GM12891 (cell line): ENCODE measurements around the gene SLCO2A1.

ENCODE experiments used
- DNase-seq: peaks from one replicate; pipeline ENCODE4 v3.0.0; 2011; ENCODE audit warnings: low spot score; ENCODE audit not compliant: insufficient read length
- FAIRE-seq: peaks from 2 replicates; lab custom pipeline; 2011; peaks lifted over from hg19 to GRCh38; lab: Jason Lieb, UNC
- PAX5 ChIP-seq: IDR thresholded peaks from 2 replicates; pipeline ENCODE4 v1.6.1; 2011; ENCODE audit warnings: low read length, moderate library complexity, mild to moderate bottlenecking; ENCODE audit not compliant: insufficient read depth, severe bottlenecking
- POLR2A ChIP-seq: IDR thresholded peaks from 2 replicates; pipeline ENCODE4 v1.6.1; 2011; ENCODE audit warnings: low read depth, low read length, control low read depth
- POLR2AphosphoS5 ChIP-seq: IDR thresholded peaks from 2 replicates; pipeline ENCODE4 v1.6.1; 2011; ENCODE audit warnings: low read depth, low read length, control low read depth
- POU2F2 ChIP-seq: IDR thresholded peaks from 2 replicates; pipeline ENCODE4 v1.6.1; 2011; ENCODE audit warnings: low read depth, mild to moderate bottlenecking, control low read depth, low read length, moderate library complexity
- SPI1 ChIP-seq: IDR thresholded peaks from 2 replicates; pipeline ENCODE4 v1.6.1; 2011; ENCODE audit warnings: low read depth, low read length, control low read depth
- TAF1 ChIP-seq: IDR thresholded peaks from 2 replicates; pipeline ENCODE4 v1.6.1; 2011; ENCODE audit warnings: low read depth, low read length, control low read depth

SLCO2A1 gene

DNA sequence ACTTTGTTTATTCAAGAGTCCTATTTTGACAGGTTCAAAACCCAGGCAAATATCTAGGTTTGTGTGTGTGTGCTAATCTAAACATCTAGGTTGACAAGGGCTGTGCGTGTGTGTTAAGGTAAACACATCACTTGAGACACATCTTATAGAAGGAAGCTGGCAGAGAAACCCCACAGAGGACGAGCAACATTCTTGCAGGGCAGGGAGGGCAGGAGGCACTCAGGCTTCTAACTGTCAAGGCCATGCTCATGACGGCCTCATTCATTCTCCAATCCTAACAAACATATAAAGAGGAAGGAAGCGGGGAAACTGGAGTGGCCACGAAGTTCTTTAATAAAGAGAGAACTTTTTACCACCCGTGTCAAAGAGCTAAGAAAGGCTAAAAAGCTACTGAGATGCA lies 43.4 kb downstream of the SLCO2A1 start:
- FAIRE-seq (no peak), DNase-seq (no peak)
- TF ChIP-seq POU2F2 (no peak), POLR2AphosphoS5 (no peak), SPI1 (no peak), PAX5 (no peak), TAF1 (no peak), POLR2A (no peak)

DNA sequence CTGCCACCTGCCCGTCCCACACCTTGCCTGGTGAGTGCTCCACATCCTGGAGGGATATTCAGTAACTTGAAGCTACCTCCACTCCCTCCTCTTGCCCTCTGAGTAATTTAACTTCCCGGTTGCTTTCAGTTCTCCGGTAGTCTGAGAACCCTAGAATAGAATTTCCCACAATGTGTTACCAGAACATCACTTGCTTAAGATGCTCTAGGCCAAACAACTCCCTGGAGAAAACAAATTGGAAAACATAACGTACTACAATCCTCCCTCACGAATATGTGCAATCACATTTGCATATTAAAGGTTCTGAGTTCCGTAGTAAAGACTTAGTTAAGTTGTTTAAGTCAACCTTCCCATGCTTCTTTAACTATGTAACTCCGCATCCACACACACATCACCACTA lies 44.8 kb downstream of the SLCO2A1 start:
- no peak for DNase-seq
- TF ChIP-seq POLR2A (no peak), PAX5 (no peak), POLR2AphosphoS5 (no peak), POU2F2 (no peak), SPI1 (no peak), TAF1 (no peak)
- no peak for FAIRE-seq

DNA sequence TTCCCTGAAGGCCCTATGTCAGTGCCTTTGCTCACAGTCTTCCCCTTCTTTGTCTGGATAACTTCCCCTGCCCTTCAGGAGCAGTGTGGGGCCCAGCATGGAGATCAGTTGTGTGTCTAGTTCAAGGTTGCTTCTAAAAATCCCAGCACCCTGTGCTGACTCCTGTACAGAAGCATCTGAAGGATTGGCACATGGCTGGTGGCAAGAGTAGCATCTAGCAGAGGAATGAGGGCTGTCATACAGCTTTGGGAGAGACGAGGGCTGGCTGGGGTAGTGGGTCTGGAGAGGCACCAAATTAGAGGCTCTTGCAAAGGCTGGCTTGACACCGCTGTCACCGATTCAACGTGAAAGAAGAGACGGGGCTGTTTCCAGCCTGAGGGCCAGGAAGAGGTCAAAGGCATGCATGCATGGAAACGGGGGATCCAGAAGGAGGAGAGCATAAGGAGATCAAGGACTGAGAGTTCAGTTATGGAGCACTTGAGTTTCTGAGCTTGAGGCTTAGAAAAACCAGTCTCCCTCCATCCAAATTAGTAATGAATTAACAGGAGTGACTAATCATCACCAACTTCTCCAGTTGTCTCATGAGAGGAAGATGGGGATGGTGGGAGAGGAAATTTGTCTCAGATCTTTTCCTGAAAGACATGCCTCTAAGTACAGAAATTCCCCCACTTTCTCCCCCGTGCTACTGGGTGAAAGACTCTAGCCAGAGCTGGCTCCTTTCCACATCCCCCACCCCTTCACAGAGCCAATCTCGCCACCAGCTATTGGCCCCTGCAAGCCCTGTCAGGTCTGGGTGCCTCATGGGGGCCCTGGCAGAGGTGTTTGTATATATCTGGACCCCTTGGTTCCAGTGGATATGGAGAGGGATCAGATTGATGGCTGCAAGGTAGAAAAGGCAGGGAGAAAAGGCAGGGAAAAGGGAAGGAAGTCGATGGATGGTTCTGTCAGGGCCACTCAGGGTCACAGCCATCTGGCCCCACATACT lies 45.9 kb downstream of the SLCO2A1 start:
- FAIRE-seq: no peak
- no peak for TF ChIP-seq PAX5
- DNase-seq: no peak

DNA sequence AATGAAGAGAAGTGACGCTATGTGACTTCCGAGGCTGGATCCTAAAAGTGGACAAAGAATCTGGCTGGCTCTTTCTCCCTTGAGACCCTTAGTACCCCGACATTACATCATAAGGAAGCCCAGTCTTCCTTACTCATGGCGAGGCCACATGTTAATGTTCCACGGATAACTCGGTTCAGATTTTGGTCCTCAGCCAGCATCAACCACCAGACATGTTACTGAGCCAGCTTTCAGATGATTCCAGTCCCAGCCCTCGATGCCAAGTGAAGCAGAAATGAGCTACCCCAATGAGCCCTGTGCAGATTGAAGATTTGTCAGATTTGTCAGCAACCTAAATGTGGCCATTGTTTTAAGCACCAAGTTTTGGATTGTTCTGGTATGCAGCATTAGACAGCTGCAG lies 46.6 kb downstream of the SLCO2A1 start:
- DNase-seq (no peak), FAIRE-seq (no peak)
- TF ChIP-seq POLR2AphosphoS5 (no peak), POLR2A (no peak), SPI1 (no peak), POU2F2 (no peak), PAX5 (no peak), TAF1 (no peak)

DNA sequence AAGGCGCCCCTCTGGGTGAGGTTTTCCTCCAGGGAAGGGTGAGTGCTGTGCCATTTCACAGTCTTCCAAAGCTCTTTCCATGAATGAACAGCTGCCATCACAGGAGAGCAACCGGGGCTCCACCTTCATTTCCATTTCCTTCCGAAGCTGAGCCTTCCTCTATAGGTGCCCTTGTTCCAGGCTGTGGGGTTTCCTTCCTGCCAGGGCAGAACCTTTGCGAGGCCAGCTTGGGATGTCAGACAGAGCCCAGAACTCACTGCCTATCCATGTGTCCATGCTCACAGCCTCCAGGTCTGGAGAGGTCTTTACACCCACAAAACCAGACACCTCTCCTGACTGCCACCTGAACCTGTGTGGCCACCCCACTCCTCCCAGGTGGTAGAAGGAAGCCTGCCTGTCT lies 49.2 kb downstream of the SLCO2A1 start:
- no peak for FAIRE-seq
- TF ChIP-seq TAF1 (no peak), POU2F2 (no peak), PAX5 (no peak), POLR2AphosphoS5 (no peak), SPI1 (no peak), POLR2A (no peak)
- DNase-seq: no peak

DNA sequence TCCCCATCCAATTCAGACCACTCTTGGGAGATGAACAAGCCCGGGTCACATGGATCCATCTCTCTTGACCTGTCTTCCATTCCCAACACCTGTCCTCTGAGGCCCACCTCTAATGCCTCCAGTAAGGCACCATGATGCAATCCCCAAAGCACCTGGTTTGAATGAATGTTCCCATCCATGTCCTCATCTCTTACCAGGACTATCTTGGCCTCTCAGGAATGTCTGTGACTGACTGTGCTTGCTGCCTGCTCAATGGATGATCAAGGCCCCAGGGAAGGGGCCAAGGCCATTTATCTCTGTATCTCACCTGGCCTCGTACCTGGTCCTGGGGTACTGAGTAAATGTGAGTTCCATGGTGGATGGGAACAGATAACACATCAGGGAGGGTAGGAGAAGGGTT lies 49.7 kb downstream of the SLCO2A1 start:
- DNase-seq (no peak), FAIRE-seq (no peak)

DNA sequence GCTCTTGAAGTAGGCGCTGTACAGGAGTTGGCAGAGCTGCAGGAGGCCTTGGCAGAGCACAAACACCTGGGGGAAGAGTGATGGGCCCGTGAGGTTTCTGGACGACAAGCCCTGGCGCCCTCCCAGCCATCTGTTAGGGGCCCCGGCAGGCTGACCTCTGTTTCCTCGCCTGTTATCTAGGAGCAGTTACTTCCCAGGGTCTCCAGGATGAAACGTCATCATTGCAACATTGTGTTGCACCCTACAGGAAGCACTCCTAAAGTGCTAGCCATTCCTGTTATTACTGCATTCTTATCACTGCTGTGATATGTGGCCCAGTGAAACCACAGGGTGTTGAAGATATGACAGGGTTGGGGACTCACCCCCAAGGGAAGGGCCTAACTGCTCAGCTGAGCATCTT lies 50.2 kb downstream of the SLCO2A1 start:
- FAIRE-seq (no peak), DNase-seq (no peak)
- TF ChIP-seq SPI1 (no peak), POLR2AphosphoS5 (no peak), PAX5 (no peak), TAF1 (no peak), POLR2A (no peak), POU2F2 (no peak)

More for the DNA sequence above, 49.7 kb downstream of the SLCO2A1 start:
- TF ChIP-seq POLR2AphosphoS5: no peak
- TF ChIP-seq POLR2A: no peak
- no peak for TF ChIP-seq TAF1
- no peak for TF ChIP-seq SPI1
- no peak for TF ChIP-seq POU2F2
- TF ChIP-seq PAX5: no peak

DNA sequence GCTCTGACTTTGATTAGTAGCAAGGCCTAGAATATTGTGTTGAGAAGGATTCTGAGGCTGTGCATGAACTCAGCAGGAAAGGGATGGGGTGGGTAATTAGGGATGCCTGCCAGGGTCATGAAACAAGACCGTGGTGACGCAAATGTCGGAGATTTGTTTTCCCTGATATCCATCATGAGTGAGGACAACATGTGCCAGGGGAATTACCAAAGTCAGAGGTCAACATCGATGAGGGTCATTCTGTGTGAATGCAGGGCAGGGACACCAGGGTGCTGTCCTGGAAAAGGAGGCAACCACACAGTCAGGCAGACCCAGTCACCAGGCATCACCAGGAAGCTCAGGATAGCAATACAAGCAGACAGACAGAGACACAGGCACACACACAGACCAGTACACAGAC lies 52.2 kb downstream of the SLCO2A1 start:
- DNase-seq (no peak), FAIRE-seq (peak; percentile 28)
- TF ChIP-seq TAF1: no peak
- TF ChIP-seq POLR2A: no peak
- no peak for TF ChIP-seq PAX5

DNA sequence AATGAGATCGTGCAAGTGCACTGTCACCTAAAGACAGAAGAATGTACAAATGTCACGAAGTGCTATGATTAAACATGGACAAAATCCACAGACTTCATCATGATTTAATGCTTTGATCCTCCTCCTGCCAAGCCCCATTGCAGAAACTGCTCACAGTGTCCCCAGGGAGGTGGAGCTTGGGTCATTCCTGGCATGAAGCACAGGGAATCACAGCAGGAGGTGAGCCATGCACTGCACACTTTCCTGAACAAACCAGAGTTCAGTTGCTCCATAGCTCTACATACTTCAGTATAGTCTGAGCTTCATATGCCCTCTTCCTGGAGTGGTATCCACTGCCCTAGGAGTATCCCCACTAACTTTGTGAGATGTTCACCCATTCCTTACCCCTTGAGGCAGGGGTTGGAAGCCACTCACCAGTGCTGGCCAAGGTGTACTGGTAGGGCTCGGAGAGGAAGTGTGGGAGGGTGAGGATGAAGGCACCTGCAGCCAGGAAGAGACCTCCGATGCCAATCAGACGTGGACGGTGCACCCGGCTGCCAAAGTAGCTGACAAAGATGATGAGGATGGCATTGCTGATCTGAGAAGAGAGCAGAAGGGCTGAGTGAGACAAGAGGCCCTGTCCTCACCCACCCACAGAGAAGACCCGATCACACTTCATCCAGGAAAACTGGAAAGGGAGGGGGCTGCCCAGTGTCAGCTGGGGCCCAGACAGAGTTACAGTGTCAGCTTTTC lies 56.3 kb downstream of the SLCO2A1 start:
- TF ChIP-seq POLR2A (no peak), POLR2AphosphoS5 (no peak), PAX5 (no peak), TAF1 (no peak), SPI1 (no peak), POU2F2 (no peak)
- DNase-seq: no peak
- no peak for FAIRE-seq
